Gastrocnemius medialis (tissue), 4 donors: ENCODE data around the gene SLC25A5. TPM values are rescaled to one million over a fixed set of nuclear protein-coding genes. Genes with fewer than 3 reads are reported as not detected.
A peak's percentile ranks its signal among the peaks of the same experiment; 100 is the strongest.
"Not testable (repeated sequence)": the region's sequence is repeated elsewhere in the genome, so short reads cannot be mapped to it uniquely, and the experiment has no call there.

Experiments
- ATAC-seq, 2 donors: fragments of 150-250 bp; one replicate each; pipeline ENCODE4 v1.9.1; 2016
- DNase-seq, 2 donors: peaks; one replicate each; pipeline ENCODE4 v3.0.0-alpha.2; 2019
- H3K27ac ChIP-seq, 4 donors: fragments of 200-600 bp; sonication (generic); 1 replicate in 1 of 4; 2 replicates in 3 of 4; pipeline ENCODE4 v1.5.1; 2016 to 2018; ENCODE audit warnings: mild to moderate bottlenecking in 2 of 4, moderate library complexity in 1 of 4
- H3K27me3 ChIP-seq, 3 donors: fragments of 200-600 bp; sonication (generic) in 2 of 3; 1 replicate in 1 of 3; 2 replicates in 2 of 3; pipeline versions ENCODE4 v1.5.1 to v1.6.0; 2016 to 2019; ENCODE audit warnings: mild to moderate bottlenecking in 1 of 3, moderate library complexity in 1 of 3
- H3K36me3 ChIP-seq, 2 donors: fragments of 200-600 bp; sonication (generic) in 1 of 2; one replicate each; pipeline ENCODE4 v1.5.1; 2017 to 2018
- H3K4me1 ChIP-seq, 2 donors: fragments of 200-600 bp; sonication (generic) in 1 of 2; one replicate each; pipeline ENCODE4 v1.5.1; 2016 to 2017; ENCODE audit warnings: mild to moderate bottlenecking in 2 of 2
- H3K4me3 ChIP-seq, 4 donors: fragments of 200-600 bp; sonication (generic) in 3 of 4; 1 replicate in 1 of 4; 2 replicates in 3 of 4; pipeline ENCODE4 v1.5.1; 2016 to 2019; ENCODE audit warnings: mild to moderate bottlenecking in 2 of 4
- H3K9me3 ChIP-seq, 3 donors: fragments of 200-600 bp; sonication (generic) in 2 of 3; 1 replicate in 1 of 3; 2 replicates in 2 of 3; pipeline ENCODE4 v1.5.1; 2016 to 2019
- CTCF ChIP-seq, 5 experiments: fragments of 450-650 bp in 3 of 5; fragments of 200-600 bp in 2 of 5; sonication (generic) in 2 of 5; IDR thresholded peaks in 4 of 5; conservative IDR thresholded peaks in 1 of 5; 1 replicate in 4 of 5; 2 replicates in 1 of 5; pipeline ENCODE4 v1.5.1; 2016 to 2019; ENCODE audit warnings: antibody characterized with exemption in 5 of 5, mild to moderate bottlenecking in 3 of 5, moderate library complexity in 3 of 5
- POLR2A ChIP-seq, 2 donors: fragments of 450-650 bp; IDR thresholded peaks; one replicate each; pipeline ENCODE4 v1.6.1; 2017; ENCODE audit warnings: antibody characterized with exemption in 2 of 2, mild to moderate bottlenecking in 2 of 2, moderate library complexity in 2 of 2
- in situ Hi-C, 4 donors: fragments of 200-750 bp; cut with MboI; loops; one replicate each; pipeline versions ENCODE4 v1.15.0 to v1.8.0; 2017; ENCODE audit warnings: low sequenced_read_pairs in 4 of 4
- intact Hi-C: fragments of 100-400 bp; cut with DNase I; formaldehyde crosslinking; loops from one replicate; pipeline ENCODE4 v1.15.1; 2023; ENCODE audit warnings: low total_unique reads
- total RNA-seq, 4 donors: library from RNA; depleted of rRNA; stranded (reverse); fragments of >200 nt; gene quantifications; one replicate each; pipeline versions ENCODE4 v1.1.0 to v1.2.3, GENCODE V29; 2016

Gene SLC25A5
- total RNA-seq, 4 donors from 2014 or later: 38.2 to 65.3 (median 52.2) TPM

DNA sequence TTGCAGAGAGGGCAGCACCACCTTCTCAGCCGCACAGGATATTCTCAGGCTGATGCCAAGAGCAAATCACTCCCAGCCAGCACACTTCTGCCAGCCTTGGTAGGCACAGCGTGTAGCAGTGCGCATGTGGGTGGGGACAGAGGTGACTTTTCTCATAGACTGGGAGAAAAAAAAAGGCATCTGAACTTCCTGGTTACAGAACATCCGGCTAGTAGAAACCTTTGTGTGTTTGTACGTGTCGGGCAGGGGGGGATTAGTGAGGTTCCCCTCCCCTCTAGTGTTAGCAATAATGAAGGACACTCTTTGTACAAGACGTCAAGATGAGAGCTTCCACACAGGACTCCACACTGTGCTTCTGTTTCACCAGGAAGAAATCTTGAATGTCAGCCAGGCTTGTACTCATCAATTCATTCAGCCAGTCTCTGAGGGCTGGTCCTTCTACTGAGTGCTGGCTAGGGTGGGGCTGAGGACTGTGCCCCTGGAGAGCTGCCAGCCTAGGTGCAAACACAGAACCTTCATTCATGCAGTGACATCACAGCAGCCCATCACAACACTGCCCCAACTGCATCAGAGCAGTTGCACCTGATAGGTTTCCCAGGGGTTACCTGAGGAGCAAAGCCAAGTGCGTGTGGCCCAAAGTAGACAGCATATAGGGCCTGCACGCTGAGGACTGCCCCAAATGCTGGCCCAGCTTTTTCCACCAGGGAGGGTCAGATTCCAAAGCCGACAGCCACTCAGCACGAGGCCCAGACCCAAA, 34.7 kb downstream of the SLC25A5 start:
- ATAC-seq (no peak), DNase-seq (no peak)
- no peaks in the 10 kb centered on the region for H3K9me3 ChIP-seq
- H3K27ac ChIP-seq: no peak overlapping the region
- intact Hi-C loops: no loop called here
- no peak overlapping the region for H3K4me3 ChIP-seq
- no peak for TF ChIP-seq POLR2A (IDR thresholded peaks at IDR 0.05)
- no peaks in the 10 kb centered on the region for H3K27me3 ChIP-seq
- no peaks in the 10 kb centered on the region for H3K4me1 ChIP-seq
- in situ Hi-C loops: loop anchor here in 1 of 4 donors (25.0 kb wide), 1 partner anchor 234 kb away; no protein-coding TSS in a partner anchor
- H3K36me3 ChIP-seq: no peaks in the 10 kb centered on the region

DNA sequence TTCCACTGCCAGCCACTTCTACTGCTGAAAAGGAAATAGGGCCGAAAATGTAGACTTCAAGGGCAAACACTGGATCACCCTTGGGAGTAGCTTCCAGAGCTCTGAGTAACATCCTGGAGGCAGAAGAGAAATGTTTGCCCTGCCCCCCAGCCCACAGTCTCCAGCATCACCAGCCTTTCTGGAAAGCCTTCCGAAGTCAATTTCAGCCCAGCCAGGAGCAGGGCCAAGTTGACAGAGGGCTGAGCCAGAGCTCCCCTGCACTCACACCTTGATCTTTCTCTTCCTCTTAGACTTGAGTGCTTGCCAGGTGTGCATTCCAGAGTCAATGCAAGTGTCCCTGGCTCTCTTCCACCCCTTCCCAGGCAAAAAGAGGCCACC, 35.2 kb downstream of the SLC25A5 start:
- Histone ChIP-seq H3K4me1 (no peaks in the 10 kb centered on the region), H3K9me3 (no peaks in the 10 kb centered on the region), H3K36me3 (no peaks in the 10 kb centered on the region), H3K4me3 (no peak overlapping the region), H3K27me3 (no peaks in the 10 kb centered on the region), H3K27ac (no peak overlapping the region)
- in situ Hi-C loops: loop anchor here in 1 of 4 donors (25.0 kb wide), 1 partner anchor 234 kb away; no protein-coding TSS in a partner anchor
- no peak for TF ChIP-seq CTCF (IDR thresholded peaks at IDR 0.05 in 4 of 5, conservative IDR thresholded peaks at IDR 0.05 in 1 of 5)
- intact Hi-C loops: no loop called here
- ATAC-seq (no peak), DNase-seq (no peak)

GRCh38 chrX:119505145-119505544, 36.9 kb downstream of the SLC25A5 start:
- H3K4me1 ChIP-seq, H3K27me3 ChIP-seq, H3K36me3 ChIP-seq, DNase-seq, ATAC-seq, H3K9me3 ChIP-seq, H3K27ac ChIP-seq, H3K4me3 ChIP-seq, intact Hi-C loops: not testable (repeated sequence)
- in situ Hi-C loops: loop anchor here in 1 of 4 donors (25.0 kb wide), 1 partner anchor 232 kb away; no protein-coding TSS in a partner anchor

DNA sequence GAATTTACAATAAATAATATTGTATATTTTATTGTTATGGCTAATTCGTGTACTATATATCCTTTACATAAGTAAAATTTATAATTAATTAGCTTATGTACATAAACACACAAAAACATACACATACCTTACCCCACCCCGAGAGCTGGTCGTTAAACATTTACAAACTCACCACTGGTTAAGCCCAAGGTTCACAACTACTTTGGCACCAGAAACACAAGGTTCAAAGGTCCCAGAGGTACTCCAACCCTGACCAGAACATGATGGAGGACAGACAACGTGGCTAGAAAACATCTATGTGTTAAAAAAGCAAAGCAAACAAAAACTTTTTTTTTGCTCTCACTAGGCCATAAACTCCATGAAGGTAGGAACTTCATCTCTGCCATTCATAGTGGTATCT, 37.7 kb downstream of the SLC25A5 start:
- DNase-seq: no peak
- TF ChIP-seq POLR2A (IDR thresholded peaks at IDR 0.05): no peak
- intact Hi-C loops: no loop called here

DNA sequence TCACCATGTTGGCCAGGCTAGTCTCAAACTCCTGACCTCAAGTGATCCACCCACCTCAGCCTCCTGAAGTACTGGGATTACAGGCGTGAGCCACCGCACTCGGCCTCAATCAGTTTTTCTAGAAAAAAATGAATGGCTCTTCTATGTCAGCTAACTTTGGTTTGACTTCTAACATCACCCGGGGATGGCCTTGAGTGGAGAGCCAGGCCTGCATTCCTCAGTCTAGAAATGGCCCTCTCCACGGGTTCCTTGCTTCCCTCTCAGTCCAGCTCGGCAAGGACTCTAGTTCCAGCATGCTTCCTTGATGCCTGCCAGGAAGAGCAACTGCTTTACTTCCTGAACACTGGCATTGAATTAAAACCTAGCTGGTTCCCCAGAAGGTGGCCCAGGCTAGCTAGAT, 39.0 kb downstream of the SLC25A5 start:
- TF ChIP-seq CTCF (IDR thresholded peaks at IDR 0.05 in 4 of 5, conservative IDR thresholded peaks at IDR 0.05 in 1 of 5): no peak
- no peak for TF ChIP-seq POLR2A (IDR thresholded peaks at IDR 0.05)
- in situ Hi-C loops: loop anchor here in 1 of 4 donors (25.0 kb wide), 1 partner anchor 230 kb away; no protein-coding TSS in a partner anchor
- intact Hi-C loops: no loop called here
- no peak for DNase-seq
- Histone ChIP-seq H3K4me3 (no peak overlapping the region), H3K36me3 (no peaks in the 10 kb centered on the region), H3K27me3 (no peaks in the 10 kb centered on the region), H3K9me3 (no peaks in the 10 kb centered on the region), H3K27ac (no peak overlapping the region), H3K4me1 (no peaks in the 10 kb centered on the region)
- no peak for ATAC-seq

More for the DNA sequence above, 37.7 kb downstream of the SLC25A5 start:
- Histone ChIP-seq H3K27me3 (no peaks in the 10 kb centered on the region), H3K9me3 (no peaks in the 10 kb centered on the region), H3K27ac (no peak overlapping the region), H3K4me3 (no peak overlapping the region), H3K4me1 (no peaks in the 10 kb centered on the region), H3K36me3 (no peaks in the 10 kb centered on the region)
- in situ Hi-C loops: loop anchor here in 1 of 4 donors (25.0 kb wide), 1 partner anchor 231 kb away; no protein-coding TSS in a partner anchor
- ATAC-seq: no peak

GRCh38 chrX:119512146-119512800, 44.0 kb downstream of the SLC25A5 start:
- Histone ChIP-seq H3K36me3 (no peaks in the 10 kb centered on the region), H3K9me3 (no peaks in the 10 kb centered on the region), H3K27ac (no peak overlapping the region), H3K27me3 (no peaks in the 10 kb centered on the region), H3K4me1 (no peaks in the 10 kb centered on the region), H3K4me3 (no peak overlapping the region)
- intact Hi-C loops (loop anchor here (1.0 kb wide), 2 partner anchors 30 to 43 kb away; no protein-coding TSS in a partner anchor), in situ Hi-C loops (loop anchor here in 2 of 4 donors (10.0 to 25.0 kb wide), 2 partner anchors 223 to 225 kb away; no protein-coding TSS in a partner anchor)
- TF ChIP-seq POLR2A (IDR thresholded peaks at IDR 0.05) (no peak), CTCF (IDR thresholded peaks at IDR 0.05 in 4 of 5, conservative IDR thresholded peaks at IDR 0.05 in 1 of 5) (peak in 4 of 5 experiments; percentile 13 to 57 (median 49))
- ATAC-seq (peak; percentile 78 to 91), DNase-seq (peak; percentile 7 to 39)
